HK-2 (cell line): ENCODE data around the gene NPL.

Experiments used
- DNase-seq: peaks from one replicate; pipeline ENCODE4 v3.0.0-alpha.2; 2018; ENCODE audit not compliant: unreplicated experiment

Gene NPL

GRCh38 chr1:182789138-182790076 is at the start of gene NPL:
TSS of gene NPL (plus strand) at chr1:182789773. CDS start at chr1:182794372, 4,599 bp downstream.
- DNase-seq = peak; percentile 80

GRCh38 chr1:182740120-182740519 is 49.5 kb upstream of the NPL start:
- no peak for DNase-seq

GRCh38 chr1:182742780-182743179 is 46.8 kb upstream of the NPL start:
- no peak for DNase-seq

GRCh38 chr1:182752077-182752988 is 37.2 kb upstream of the NPL start:
- no peak for DNase-seq

- no peak for DNase-seq
Measured at GRCh38 chr1:182754087-182754486, 35.5 kb upstream of the NPL start.

GRCh38 chr1:182754543-182755314 is 34.8 kb upstream of the NPL start:
- DNase-seq = no peak

- no peak for DNase-seq
Measured at GRCh38 chr1:182755632-182756031, 33.9 kb upstream of the NPL start.

GRCh38 chr1:182756423-182756822 is 33.1 kb upstream of the NPL start:
- DNase-seq = no peak

GRCh38 chr1:182761396-182762395 is 27.9 kb upstream of the NPL start:
- no peak for DNase-seq

GRCh38 chr1:182762536-182762935 is 27.0 kb upstream of the NPL start:
- DNase-seq = no peak

- no peak for DNase-seq
Measured at GRCh38 chr1:182764029-182764727, 25.4 kb upstream of the NPL start.

- no peak for DNase-seq
Measured at GRCh38 chr1:182765391-182765790, 24.2 kb upstream of the NPL start.

- no peak for DNase-seq
Measured at GRCh38 chr1:182766050-182766449, 23.5 kb upstream of the NPL start.

GRCh38 chr1:182766881-182767645 is 22.5 kb upstream of the NPL start:
- DNase-seq = no peak

GRCh38 chr1:182768963-182769362 is 20.6 kb upstream of the NPL start:
- DNase-seq = no peak

- no peak for DNase-seq
Measured at GRCh38 chr1:182770232-182770631, 19.3 kb upstream of the NPL start.

GRCh38 chr1:182771187-182771984 is 18.2 kb upstream of the NPL start:
- DNase-seq = no peak

GRCh38 chr1:182777386-182777785 is 12.2 kb upstream of the NPL start:
- DNase-seq = no peak
